Activated CD4-positive, alpha-beta T cell treated with anti-CD3 and anti-CD28 coated beads, Interleukin-2, amount 50 U/mL, for 1 hour (primary cell): ENCODE data around the gene DUOXA2.

ENCODE experiments used
- DNase-seq: peaks from one replicate; pipeline ENCODE4 v3.0.0-alpha.2; 2020

Gene DUOXA2

GRCh38 chr15:45165536-45165935, 51.4 kb downstream of the DUOXA2 start:
- DNase-seq = no peak

DNA sequence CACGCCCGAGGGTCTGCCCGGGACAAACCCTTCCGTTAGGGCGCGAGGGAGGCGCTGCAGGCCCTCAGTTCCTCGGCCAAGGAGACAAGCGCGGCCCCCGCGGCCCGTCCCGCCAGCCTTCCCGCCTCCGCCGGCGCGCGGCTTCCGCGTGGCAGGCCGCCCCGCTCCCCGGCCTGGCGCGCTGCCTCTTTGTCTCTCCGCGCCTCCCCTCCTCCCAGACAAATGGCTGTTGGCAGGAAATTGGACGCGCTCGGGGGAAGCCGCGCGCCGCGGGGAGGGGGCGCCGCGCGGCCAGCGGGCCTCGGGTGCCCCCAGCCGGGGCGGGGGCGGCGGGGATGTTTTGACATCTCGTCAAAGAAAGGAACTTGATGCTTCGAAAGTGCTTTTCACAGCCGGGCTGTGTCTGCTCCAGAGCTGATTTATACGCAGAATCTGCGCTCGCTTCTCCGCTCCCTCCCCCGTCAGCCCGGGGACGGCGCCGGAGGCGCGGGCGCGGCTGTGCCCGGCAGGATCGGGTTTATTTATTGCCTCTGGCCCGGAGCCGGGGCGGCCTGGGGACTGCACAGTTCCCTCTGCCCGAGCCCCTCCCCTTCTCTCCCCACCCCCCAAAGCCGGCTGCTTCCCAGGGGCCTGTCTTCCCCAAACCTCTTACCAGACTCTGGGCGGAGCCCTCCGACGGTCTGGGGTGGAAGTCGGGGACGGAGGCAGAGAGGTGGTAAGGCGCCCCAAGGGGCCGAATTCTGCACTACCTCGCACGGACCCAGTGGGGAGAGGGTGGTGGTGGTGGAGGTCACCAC, 52.9 kb downstream of the DUOXA2 start:
- peak; percentile 79 for DNase-seq

GRCh38 chr15:45167631-45168205, 53.6 kb downstream of the DUOXA2 start:
- DNase-seq = no peak
